Heart left ventricle (tissue), 16 donors: ENCODE results near the gene ARHGAP8. TPM values are rescaled to one million over a fixed set of nuclear protein-coding genes. Genes with fewer than 3 reads are reported as not detected.

Experiments used
- ATAC-seq, 4 donors: fragments of 200-7000 bp; cut with Tn5 transposase; one replicate each; pipeline ENCODE4 v1.9.1; 2020 to 2022; ENCODE audit warnings: moderate library complexity in 4 of 4, mild to moderate bottlenecking in 3 of 4, moderate number of reproducible peaks in 1 of 4
- DNase-seq, 5 donors: peaks; one replicate each; pipeline ENCODE4 v3.0.0-alpha.2; 2020
- H3K27ac ChIP-seq, 12 donors: fragments of 200-600 bp; sonication (generic) in 4 of 12; one replicate each; pipeline versions ENCODE4 v1.5.0 to v1.8.0; 2016 to 2022; ENCODE audit warnings: mild to moderate bottlenecking in 2 of 12
- H3K27me3 ChIP-seq, 9 donors: fragments of 200-600 bp; sonication (generic) in 2 of 9; one replicate each; pipeline versions ENCODE4 v1.5.1 to v1.8.0; 2016 to 2022; ENCODE audit warnings: mild to moderate bottlenecking in 3 of 9
- H3K36me3 ChIP-seq, 9 donors: fragments of 200-600 bp; sonication (generic) in 2 of 9; one replicate each; pipeline versions ENCODE4 v1.5.0 to v1.8.0; 2018 to 2022; ENCODE audit warnings: mild to moderate bottlenecking in 2 of 9
- H3K4me1 ChIP-seq, 12 donors: fragments of 200-600 bp; sonication (generic) in 4 of 12; one replicate each; pipeline versions ENCODE4 v1.5.0 to v1.8.0; 2016 to 2022; ENCODE audit warnings: mild to moderate bottlenecking in 3 of 12
- H3K4me3 ChIP-seq, 12 donors: fragments of 200-600 bp; sonication (generic) in 4 of 12; one replicate each; pipeline versions ENCODE4 v1.5.0 to v1.8.0; 2017 to 2022; ENCODE audit warnings: mild to moderate bottlenecking in 9 of 12, moderate library complexity in 4 of 12
- H3K9me3 ChIP-seq, 12 donors: fragments of 200-600 bp; sonication (generic) in 4 of 12; one replicate each; pipeline versions ENCODE4 v1.5.0 to v1.8.0; 2016 to 2022; ENCODE audit warnings: mild to moderate bottlenecking in 1 of 12
- POLR2A ChIP-seq, 2 donors: fragments of 450-650 bp; IDR thresholded peaks; one replicate each; pipeline ENCODE4 v1.6.1; 2017; ENCODE audit warnings: antibody characterized with exemption in 2 of 2, mild to moderate bottlenecking in 2 of 2, moderate library complexity in 2 of 2
- WGBS, 4 donors: extraction: QIAGEN DNeasy Blood & Tissue Kit in 2 of 4; methylation state at CpG; one replicate each; pipeline versions ENCODE4 v1.1.5 to v1.1.7; 2013 to 2018; 5-methylcytosine and 5-hydroxymethylcytosine counted together
- intact Hi-C, 10 donors: fragments of 100-400 bp; cut with DNase I; formaldehyde crosslinking; loops; one replicate each; pipeline versions ENCODE4 v1.11.1 to v1.14.2; 2022
- polyA plus RNA-seq, 2 donors: library from polyadenylated mRNA; stranded (reverse); fragments of 200-250 nt; gene quantifications; one replicate each; pipeline ENCODE4 v1.2.3, GENCODE V29; 2013
- total RNA-seq, 9 donors: library from RNA; depleted of rRNA in 2 of 9; stranded (reverse); fragments of >200 nt in 2 of 9; fragmentation: NEBNext Ultra II Directional in 3 of 9; extraction: Animal tissue kit (Norgen Biotek cat#: 25700) in 3 of 9; gene quantifications; one replicate each; pipeline versions ENCODE4 v1.1.0 to v1.2.4, GENCODE V29; 2016 to 2023
- TF ChIP-seq, protein P1 (sequence below), 12 donors: fragments of 200-600 bp; sonication (generic) in 4 of 12; IDR thresholded peaks; one replicate each; pipeline versions ENCODE4 v1.5.0 to v1.8.0; 2018 to 2022; ENCODE audit warnings: antibody characterized with exemption in 12 of 12, mild to moderate bottlenecking in 5 of 12
- donor health status: ischemic (EF 13 %, LVEDD 7.1; RV severe dilation, severe dysfunction).
- donor health status: healthy with polysubstance abuse.
- donor health status: DM: no; HTN: yes; CAD: no.
- donor health status: DM: no; HTN: no; CAD: no.
- donor health status: ischemic (EF 25% LVEDD 6.9; RV normal size, moderate dysfunction).
- donor health status: ischemic (EF 25% LVEDD 5.7; RV mildly dilated, moderate dysfunction).
- donor health status: healthy.
- donor health status: DM: yes; HTN: yes; CAD: no.
- donor health status: ischemic (EF 35%, LVEDD 5.7; RV mildly dilated, moderate dysfunction).
- donor health status: nonischemic (EF 11% LVEDD 7.7; RV severe dilation, severe dysfunction).
- donor health status: DM: yes; HTN: yes; CAD: no.
- donor health status: PGD.
- donor health status: ischemic (EF 29% LVEDD 5.4; RV normal size, mild dysfunction).
- donor health status: nonischemic (EF 23%, LVEDD 6.1; RV moderate dilation, normal function).

The ARHGAP8 gene
- total and polyA plus RNA-seq, 11 donors: 0.08 to 1.3 (median 0.23) TPM; not detected in 7

DNA sequence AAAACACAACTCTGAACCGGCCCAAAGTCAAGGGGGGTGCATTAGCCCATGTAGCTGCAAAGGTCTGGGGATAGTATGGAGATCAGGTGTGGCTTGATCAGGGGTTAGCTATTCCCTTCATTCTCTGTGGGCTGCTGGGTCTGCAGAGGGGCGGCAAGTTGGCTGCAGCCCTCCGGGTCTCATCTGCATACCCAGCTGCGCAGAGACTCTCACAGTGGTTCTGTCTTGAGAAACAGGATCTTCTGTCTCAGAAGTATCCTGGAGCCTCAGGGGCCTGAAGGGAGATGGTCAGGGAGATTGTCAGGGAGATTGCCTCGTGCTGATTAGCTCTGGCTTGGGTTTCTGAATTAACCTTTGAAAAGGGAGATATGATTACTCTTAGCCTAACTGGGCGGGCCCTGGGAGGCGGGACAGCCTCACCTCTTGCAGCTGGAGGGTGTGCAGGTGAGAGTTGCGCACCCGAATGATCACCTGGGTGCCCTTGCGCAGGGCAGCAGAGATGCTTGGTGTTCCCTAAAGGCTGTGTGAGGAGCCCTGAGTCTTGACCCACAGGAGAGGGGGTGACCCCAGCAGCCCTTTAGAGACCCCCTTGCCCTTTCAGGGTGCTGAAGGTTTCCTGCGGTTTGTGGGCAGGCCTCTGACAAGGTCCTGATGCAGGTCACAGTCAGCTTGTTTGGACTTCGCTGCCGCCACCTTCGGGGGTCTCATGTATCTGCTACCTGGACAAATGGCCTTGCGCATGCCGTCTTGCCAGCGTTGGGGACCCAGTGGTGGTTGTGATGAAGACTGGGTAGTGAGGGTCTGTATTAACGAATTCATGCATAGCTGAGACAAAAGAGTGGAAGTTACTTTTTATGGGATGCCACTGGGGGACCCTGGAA is 7.3 kb downstream of the ARHGAP8 start:
- intact Hi-C loops: no loop called here
- Histone ChIP-seq H3K27me3 (peaks cover 0 to 19% (median 5%) of the 10 kb centered on the region in 9 donors), H3K4me1 (no peaks in the 10 kb centered on the region), H3K4me3 (no peak overlapping the region), H3K27ac (no peak overlapping the region), H3K9me3 (no peaks in the 10 kb centered on the region), H3K36me3 (no peaks in the 10 kb centered on the region)
- ATAC-seq (no peak), DNase-seq (no peak)
- 88 to 90% (median 88%) methylated on average over 11 to 18 of the region's 18 CpGs for WGBS, 4 donors
- TF ChIP-seq, protein P1, sequence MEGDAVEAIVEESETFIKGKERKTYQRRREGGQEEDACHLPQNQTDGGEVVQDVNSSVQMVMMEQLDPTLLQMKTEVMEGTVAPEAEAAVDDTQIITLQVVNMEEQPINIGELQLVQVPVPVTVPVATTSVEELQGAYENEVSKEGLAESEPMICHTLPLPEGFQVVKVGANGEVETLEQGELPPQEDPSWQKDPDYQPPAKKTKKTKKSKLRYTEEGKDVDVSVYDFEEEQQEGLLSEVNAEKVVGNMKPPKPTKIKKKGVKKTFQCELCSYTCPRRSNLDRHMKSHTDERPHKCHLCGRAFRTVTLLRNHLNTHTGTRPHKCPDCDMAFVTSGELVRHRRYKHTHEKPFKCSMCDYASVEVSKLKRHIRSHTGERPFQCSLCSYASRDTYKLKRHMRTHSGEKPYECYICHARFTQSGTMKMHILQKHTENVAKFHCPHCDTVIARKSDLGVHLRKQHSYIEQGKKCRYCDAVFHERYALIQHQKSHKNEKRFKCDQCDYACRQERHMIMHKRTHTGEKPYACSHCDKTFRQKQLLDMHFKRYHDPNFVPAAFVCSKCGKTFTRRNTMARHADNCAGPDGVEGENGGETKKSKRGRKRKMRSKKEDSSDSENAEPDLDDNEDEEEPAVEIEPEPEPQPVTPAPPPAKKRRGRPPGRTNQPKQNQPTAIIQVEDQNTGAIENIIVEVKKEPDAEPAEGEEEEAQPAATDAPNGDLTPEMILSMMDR (IDR thresholded peaks at IDR 0.05): no peak
- TF ChIP-seq POLR2A (IDR thresholded peaks at IDR 0.05): no peak

DNA sequence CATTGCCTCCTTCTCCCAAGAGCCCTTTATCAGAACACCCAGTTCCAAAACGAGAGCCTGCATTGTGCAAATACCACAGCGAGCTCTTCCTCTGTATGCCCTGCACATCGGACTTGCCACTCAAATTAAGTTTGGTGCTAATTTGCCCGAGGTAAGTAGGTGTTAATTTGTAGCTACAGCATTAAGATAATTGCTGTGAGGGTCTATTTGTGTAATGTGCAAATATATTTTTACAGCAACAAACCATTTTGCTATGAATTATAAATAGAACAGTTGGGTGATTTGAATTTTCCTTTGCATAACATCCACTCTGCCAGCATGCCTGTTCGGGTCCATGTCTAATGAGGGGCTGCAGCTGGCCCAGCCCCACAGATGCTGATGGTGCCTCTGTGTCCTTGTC is 8.1 kb downstream of the ARHGAP8 start:
- TF ChIP-seq, protein P1 (IDR thresholded peaks at IDR 0.05): no peak
- no peak for TF ChIP-seq POLR2A (IDR thresholded peaks at IDR 0.05)
- 36 to 48% (median 42%) methylated on average over 5 of the region's 5 CpGs for WGBS, 4 donors
- ATAC-seq (no peak), DNase-seq (no peak)
- no peak overlapping the region for H3K4me3 ChIP-seq
- no peaks in the 10 kb centered on the region for H3K36me3 ChIP-seq
- no peak overlapping the region for H3K27ac ChIP-seq
- peaks cover 0 to 11% (median under 1%) of the 10 kb centered on the region in 9 donors for H3K27me3 ChIP-seq
- intact Hi-C loops: no loop called here
- no peaks in the 10 kb centered on the region for H3K4me1 ChIP-seq
- H3K9me3 ChIP-seq: no peaks in the 10 kb centered on the region

DNA sequence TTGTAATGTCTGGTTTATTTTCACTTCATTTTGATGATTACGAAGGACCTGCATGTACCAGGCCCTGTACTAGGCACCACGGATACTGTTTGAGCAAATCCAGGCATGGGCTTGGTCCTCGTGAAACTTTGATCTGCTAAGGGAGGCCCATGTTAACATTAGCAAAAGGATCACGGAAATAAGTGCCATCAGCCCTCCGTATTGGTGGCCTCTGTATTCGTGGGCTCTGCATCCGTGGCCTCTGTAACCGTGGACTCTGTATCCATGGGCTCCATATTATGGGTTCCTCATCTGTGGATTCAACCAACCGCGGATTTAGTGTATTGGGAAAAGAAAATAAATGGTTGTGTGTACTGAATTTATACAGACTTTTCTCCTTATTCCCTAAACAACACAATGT is 8.7 kb downstream of the ARHGAP8 start:
- no peaks in the 10 kb centered on the region for H3K4me1 ChIP-seq
- H3K4me3 ChIP-seq: no peak overlapping the region
- H3K36me3 ChIP-seq: no peaks in the 10 kb centered on the region
- TF ChIP-seq, protein P1 (IDR thresholded peaks at IDR 0.05): no peak
- TF ChIP-seq POLR2A (IDR thresholded peaks at IDR 0.05): no peak
- WGBS, 4 donors: 73 to 90% (median 85%) methylated on average over 10 of the region's 10 CpGs
- ATAC-seq (no peak), DNase-seq (no peak)
- no peak overlapping the region for H3K27ac ChIP-seq
- H3K27me3 ChIP-seq: peaks cover 0 to 8% (median 0%) of the 10 kb centered on the region in 9 donors
- H3K9me3 ChIP-seq: no peaks in the 10 kb centered on the region
- intact Hi-C loops: no loop called here

DNA sequence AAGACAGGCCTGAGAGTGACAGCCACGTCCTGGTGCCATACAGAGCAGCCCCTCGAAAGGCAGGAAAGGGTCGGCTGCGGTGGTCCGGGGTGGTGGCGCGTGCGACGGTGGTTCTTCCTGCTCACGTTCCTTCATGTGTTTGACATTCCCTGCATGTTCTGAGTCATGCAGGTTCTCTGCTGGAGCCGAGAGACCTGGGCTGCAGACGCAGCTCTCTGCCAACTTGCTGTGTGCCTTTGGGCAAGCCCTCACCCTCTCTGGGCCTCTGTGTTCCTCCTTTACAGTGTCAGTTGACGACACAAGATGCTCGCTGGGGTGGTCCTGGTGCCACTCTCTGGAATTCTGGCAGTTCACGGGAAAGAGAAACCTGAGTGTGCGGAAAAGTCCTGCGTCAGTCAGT is 12.0 kb downstream of the ARHGAP8 start:
- ATAC-seq: no peak
- H3K27ac ChIP-seq: no peak overlapping the region
- no peaks in the 10 kb centered on the region for H3K4me1 ChIP-seq
- WGBS, 4 donors: 89 to 93% (median 90%) methylated on average over 17 of the region's 17 CpGs
- H3K36me3 ChIP-seq: no peaks in the 10 kb centered on the region
- no peak for DNase-seq
- H3K9me3 ChIP-seq: peaks cover 0 to 3% (median 0%) of the 10 kb centered on the region in 12 donors
- intact Hi-C loops: no loop called here
- H3K4me3 ChIP-seq: no peak overlapping the region
- H3K27me3 ChIP-seq: peaks cover 0 to 3% (median 0%) of the 10 kb centered on the region in 9 donors
- TF ChIP-seq, protein P1 (IDR thresholded peaks at IDR 0.05): no peak
- no peak for TF ChIP-seq POLR2A (IDR thresholded peaks at IDR 0.05)
